Liver (tissue), 9 donors: ENCODE measurements around the gene AMBRA1. TPM values are rescaled to one million over a fixed set of nuclear protein-coding genes. Genes with fewer than 3 reads are reported as not detected.

Experiments
- DNase-seq: peaks from one replicate; pipeline ENCODE4 v3.0.0-alpha.2; 2017; ENCODE audit warnings: low spot score
- H3K27ac ChIP-seq, 2 donors: one replicate each; pipeline ENCODE4 v1.7.0; 2013; ENCODE audit warnings: inconsistent platforms in 2 of 2, low read length in 2 of 2, control low read depth in 1 of 2, low read depth in 1 of 2, mild to moderate bottlenecking in 1 of 2
- H3K27me3 ChIP-seq, 4 donors: one replicate each; pipeline versions ENCODE4 v1.6.1 to v1.7.0; 2013; ENCODE audit warnings: low read length in 3 of 4, inconsistent platforms in 1 of 4, mild to moderate bottlenecking in 1 of 4, moderate library complexity in 1 of 4; ENCODE audit not compliant: control insufficient read depth in 4 of 4, insufficient read depth in 4 of 4
- H3K36me3 ChIP-seq, 4 donors: one replicate each; pipeline versions ENCODE4 v1.6.1 to v1.7.0; 2013; ENCODE audit warnings: low read length in 3 of 4, mild to moderate bottlenecking in 3 of 4, low read depth in 1 of 4, moderate library complexity in 1 of 4; ENCODE audit not compliant: control insufficient read depth in 4 of 4, insufficient read depth in 3 of 4
- H3K4me1 ChIP-seq, 4 donors: one replicate each; pipeline versions ENCODE4 v1.6.1 to v1.7.0; 2013; ENCODE audit warnings: low read length in 3 of 4, mild to moderate bottlenecking in 3 of 4, moderate library complexity in 1 of 4; ENCODE audit not compliant: control insufficient read depth in 4 of 4, insufficient read depth in 4 of 4
- H3K4me3 ChIP-seq, 3 donors: one replicate each; pipeline versions ENCODE4 v1.6.1 to v1.7.0; 2013; ENCODE audit warnings: low read length in 3 of 3, control low read depth in 1 of 3, low read depth in 1 of 3, mild to moderate bottlenecking in 1 of 3
- H3K9ac ChIP-seq, 2 donors: one replicate each; pipeline ENCODE4 v1.7.0; 2013; ENCODE audit warnings: low read length in 2 of 2, mild to moderate bottlenecking in 2 of 2, moderate library complexity in 2 of 2, control low read depth in 1 of 2, low read depth in 1 of 2
- H3K9me3 ChIP-seq, 4 donors: one replicate each; pipeline versions ENCODE4 v1.6.1 to v1.7.0; 2013; ENCODE audit warnings: low read length in 3 of 4; ENCODE audit not compliant: control insufficient read depth in 4 of 4
- FOXA1 ChIP-seq: IDR thresholded peaks from 2 replicates; pipeline ENCODE4 v1.6.1; 2016; ENCODE audit warnings: antibody characterized with exemption
- FOXA2 ChIP-seq: IDR thresholded peaks from 2 replicates; pipeline ENCODE4 v1.6.1; 2016; ENCODE audit warnings: antibody characterized with exemption
- HNF4A ChIP-seq, 2 donors: conservative IDR thresholded peaks; 2 replicates each; pipeline ENCODE4 v1.6.1; 2016; ENCODE audit warnings: antibody characterized with exemption in 2 of 2, mild to moderate bottlenecking in 2 of 2
- NR2F2 ChIP-seq: IDR thresholded peaks from 2 replicates; pipeline ENCODE4 v1.6.1; 2016; ENCODE audit warnings: antibody characterized with exemption
- RAD21 ChIP-seq, 2 donors: IDR thresholded peaks; 2 replicates each; pipeline ENCODE4 v1.6.1; 2016; ENCODE audit warnings: antibody characterized with exemption in 2 of 2, mild to moderate bottlenecking in 2 of 2
- RXRA ChIP-seq, 2 donors: IDR thresholded peaks; 2 replicates each; pipeline ENCODE4 v1.6.1; 2017 to 2018; ENCODE audit warnings: antibody characterized with exemption in 2 of 2, mild to moderate bottlenecking in 1 of 2
- SP1 ChIP-seq: IDR thresholded peaks from 2 replicates; pipeline ENCODE4 v1.6.1; 2018; ENCODE audit warnings: antibody characterized with exemption, mild to moderate bottlenecking
- TAF1 ChIP-seq: conservative IDR thresholded peaks from 2 replicates; pipeline ENCODE4 v1.6.1; 2016; ENCODE audit warnings: antibody characterized with exemption, mild to moderate bottlenecking
- YY1 ChIP-seq: IDR thresholded peaks from 2 replicates; pipeline ENCODE4 v1.6.1; 2016; ENCODE audit warnings: antibody characterized with exemption, mild to moderate bottlenecking
- WGBS: extraction: QIAGEN DNeasy Blood & Tissue Kit; methylation state at CpG from one replicate; pipeline ENCODE4 v1.1.7; 2013; 5-methylcytosine and 5-hydroxymethylcytosine counted together
- polyA plus RNA-seq, 2 donors: library from polyadenylated mRNA; stranded (reverse) in 1 of 2; unstranded in 1 of 2; fragments of 200-250 nt in 1 of 2; fragments of >200 nt in 1 of 2; fragmentation: Nextera tagmentation in 1 of 2; extraction: Ambion mirVana in 1 of 2; gene quantifications; one replicate each; pipeline versions ENCODE4 v1.2.1 to v1.2.3, GENCODE V29; 2013 to 2015
- total RNA-seq, 2 donors: library from RNA; depleted of rRNA; stranded (reverse); fragments of >200 nt; gene quantifications; one replicate each; pipeline ENCODE4 v1.2.3, GENCODE V29; 2014
- TF ChIP-seq, protein P1 (sequence below): IDR thresholded peaks from 2 replicates; pipeline ENCODE4 v1.6.1; 2016; ENCODE audit warnings: antibody characterized with exemption
- TF ChIP-seq, protein P2 (sequence below): fragments of 150-350 bp; IDR thresholded peaks from 2 replicates; pipeline ENCODE4 v1.5.1; 2017; ENCODE audit warnings: improper control_type of control experiment, low read depth, low read length; ENCODE audit not compliant: missing input control
- TF ChIP-seq, protein P3 (sequence below): IDR thresholded peaks from 2 replicates; pipeline ENCODE4 v1.6.1; 2016; ENCODE audit warnings: antibody characterized with exemption, mild to moderate bottlenecking
- TF ChIP-seq, protein P4 (sequence below): IDR thresholded peaks from 2 replicates; pipeline ENCODE4 v1.6.1; 2016; ENCODE audit warnings: antibody characterized with exemption
- donor health status: healthy.
- donor health status: healthy.
- donor health status: healthy.
- donor health status: healthy.
- donor health status: healthy.

Gene AMBRA1
- total and polyA plus RNA-seq, 4 donors: 3.7 to 25.7 (median 15.1) TPM

DNA sequence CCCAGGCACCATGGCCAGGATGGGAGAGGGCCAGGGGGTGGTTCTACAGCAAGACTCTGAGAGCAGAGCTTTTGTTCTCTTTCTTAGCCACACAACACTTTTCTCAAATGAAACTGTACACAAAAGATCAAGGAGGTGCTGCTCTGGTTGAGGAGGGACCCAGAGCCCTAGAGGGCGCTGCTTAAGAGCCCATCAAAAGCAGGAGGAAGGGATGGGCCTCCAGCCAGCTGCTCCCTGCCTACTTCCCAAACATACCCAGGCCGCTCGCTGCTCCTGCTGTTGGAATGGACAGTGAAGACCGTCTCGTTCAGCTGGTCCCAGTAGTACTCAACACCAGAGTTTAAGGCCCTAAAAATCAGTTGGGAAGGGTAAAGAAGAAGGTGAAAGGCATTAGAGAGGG is 183.8 kb downstream of the AMBRA1 start:
- H3K4me1 ChIP-seq: no peaks in the 10 kb centered on the region
- H3K36me3 ChIP-seq: peaks cover 12 to 40% (median 16%) of the 10 kb centered on the region in 4 donors
- DNase-seq: no peak
- no peaks in the 10 kb centered on the region for H3K27me3 ChIP-seq
- 90% methylated on average over 5 of the region's 5 CpGs for whole genome bisulfite sequencing
- H3K4me3 ChIP-seq: no peak overlapping the region
- no peak for TF ChIP-seq HNF4A (conservative IDR thresholded peaks at IDR 0.05)
- H3K27ac ChIP-seq: no peak overlapping the region
- no peak overlapping the region for H3K9ac ChIP-seq
- no peaks in the 10 kb centered on the region for H3K9me3 ChIP-seq

DNA sequence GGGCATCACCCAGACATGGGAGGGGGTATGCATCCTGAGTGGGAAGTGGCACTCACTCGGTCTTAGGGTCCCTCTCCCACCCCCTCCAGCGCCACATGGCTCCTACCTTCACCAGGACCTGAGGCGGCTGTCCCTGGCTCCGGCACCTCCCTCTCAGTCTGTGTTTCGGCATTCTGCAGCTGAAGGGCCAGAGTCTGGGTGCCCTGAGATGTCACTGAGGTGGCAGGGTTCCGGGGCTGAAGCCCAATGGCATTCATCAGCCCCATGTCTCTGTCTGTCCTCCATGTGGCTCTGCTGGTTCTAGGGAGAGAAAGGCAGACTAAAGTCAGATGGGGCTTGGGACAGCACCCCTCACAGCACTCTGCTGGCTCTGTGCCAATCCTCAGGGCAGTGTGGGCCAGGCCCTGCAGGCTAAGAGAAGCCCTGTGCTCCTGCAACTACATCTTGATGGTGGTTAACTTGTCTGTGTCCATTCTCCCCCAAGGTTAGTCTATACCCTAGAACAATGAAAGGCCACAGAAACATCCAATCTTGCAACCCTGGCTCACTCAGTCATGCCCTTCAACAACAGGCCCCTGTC is 185.3 kb downstream of the AMBRA1 start:
- Histone ChIP-seq H3K4me1 (no peaks in the 10 kb centered on the region), H3K36me3 (peaks cover 9 to 36% (median 21%) of the 10 kb centered on the region in 4 donors), H3K4me3 (no peak overlapping the region), H3K27me3 (no peaks in the 10 kb centered on the region), H3K27ac (no peak overlapping the region), H3K9ac (no peak overlapping the region), H3K9me3 (no peaks in the 10 kb centered on the region)
- DNase-seq: no peak
- WGBS: 98% methylated on average over 6 of the region's 6 CpGs
- TF ChIP-seq HNF4A (conservative IDR thresholded peaks at IDR 0.05) (no peak), SP1 (no peak), RAD21 (IDR thresholded peaks at IDR 0.05) (no peak), FOXA2 (no peak), TAF1 (no peak)
- TF ChIP-seq, protein P1, sequence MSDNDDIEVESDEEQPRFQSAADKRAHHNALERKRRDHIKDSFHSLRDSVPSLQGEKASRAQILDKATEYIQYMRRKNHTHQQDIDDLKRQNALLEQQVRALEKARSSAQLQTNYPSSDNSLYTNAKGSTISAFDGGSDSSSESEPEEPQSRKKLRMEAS: no peak
- TF ChIP-seq, protein P2, sequence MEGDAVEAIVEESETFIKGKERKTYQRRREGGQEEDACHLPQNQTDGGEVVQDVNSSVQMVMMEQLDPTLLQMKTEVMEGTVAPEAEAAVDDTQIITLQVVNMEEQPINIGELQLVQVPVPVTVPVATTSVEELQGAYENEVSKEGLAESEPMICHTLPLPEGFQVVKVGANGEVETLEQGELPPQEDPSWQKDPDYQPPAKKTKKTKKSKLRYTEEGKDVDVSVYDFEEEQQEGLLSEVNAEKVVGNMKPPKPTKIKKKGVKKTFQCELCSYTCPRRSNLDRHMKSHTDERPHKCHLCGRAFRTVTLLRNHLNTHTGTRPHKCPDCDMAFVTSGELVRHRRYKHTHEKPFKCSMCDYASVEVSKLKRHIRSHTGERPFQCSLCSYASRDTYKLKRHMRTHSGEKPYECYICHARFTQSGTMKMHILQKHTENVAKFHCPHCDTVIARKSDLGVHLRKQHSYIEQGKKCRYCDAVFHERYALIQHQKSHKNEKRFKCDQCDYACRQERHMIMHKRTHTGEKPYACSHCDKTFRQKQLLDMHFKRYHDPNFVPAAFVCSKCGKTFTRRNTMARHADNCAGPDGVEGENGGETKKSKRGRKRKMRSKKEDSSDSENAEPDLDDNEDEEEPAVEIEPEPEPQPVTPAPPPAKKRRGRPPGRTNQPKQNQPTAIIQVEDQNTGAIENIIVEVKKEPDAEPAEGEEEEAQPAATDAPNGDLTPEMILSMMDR: no peak
- TF ChIP-seq, protein P3, sequence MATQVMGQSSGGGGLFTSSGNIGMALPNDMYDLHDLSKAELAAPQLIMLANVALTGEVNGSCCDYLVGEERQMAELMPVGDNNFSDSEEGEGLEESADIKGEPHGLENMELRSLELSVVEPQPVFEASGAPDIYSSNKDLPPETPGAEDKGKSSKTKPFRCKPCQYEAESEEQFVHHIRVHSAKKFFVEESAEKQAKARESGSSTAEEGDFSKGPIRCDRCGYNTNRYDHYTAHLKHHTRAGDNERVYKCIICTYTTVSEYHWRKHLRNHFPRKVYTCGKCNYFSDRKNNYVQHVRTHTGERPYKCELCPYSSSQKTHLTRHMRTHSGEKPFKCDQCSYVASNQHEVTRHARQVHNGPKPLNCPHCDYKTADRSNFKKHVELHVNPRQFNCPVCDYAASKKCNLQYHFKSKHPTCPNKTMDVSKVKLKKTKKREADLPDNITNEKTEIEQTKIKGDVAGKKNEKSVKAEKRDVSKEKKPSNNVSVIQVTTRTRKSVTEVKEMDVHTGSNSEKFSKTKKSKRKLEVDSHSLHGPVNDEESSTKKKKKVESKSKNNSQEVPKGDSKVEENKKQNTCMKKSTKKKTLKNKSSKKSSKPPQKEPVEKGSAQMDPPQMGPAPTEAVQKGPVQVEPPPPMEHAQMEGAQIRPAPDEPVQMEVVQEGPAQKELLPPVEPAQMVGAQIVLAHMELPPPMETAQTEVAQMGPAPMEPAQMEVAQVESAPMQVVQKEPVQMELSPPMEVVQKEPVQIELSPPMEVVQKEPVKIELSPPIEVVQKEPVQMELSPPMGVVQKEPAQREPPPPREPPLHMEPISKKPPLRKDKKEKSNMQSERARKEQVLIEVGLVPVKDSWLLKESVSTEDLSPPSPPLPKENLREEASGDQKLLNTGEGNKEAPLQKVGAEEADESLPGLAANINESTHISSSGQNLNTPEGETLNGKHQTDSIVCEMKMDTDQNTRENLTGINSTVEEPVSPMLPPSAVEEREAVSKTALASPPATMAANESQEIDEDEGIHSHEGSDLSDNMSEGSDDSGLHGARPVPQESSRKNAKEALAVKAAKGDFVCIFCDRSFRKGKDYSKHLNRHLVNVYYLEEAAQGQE: no peak
- TF ChIP-seq, protein P4, sequence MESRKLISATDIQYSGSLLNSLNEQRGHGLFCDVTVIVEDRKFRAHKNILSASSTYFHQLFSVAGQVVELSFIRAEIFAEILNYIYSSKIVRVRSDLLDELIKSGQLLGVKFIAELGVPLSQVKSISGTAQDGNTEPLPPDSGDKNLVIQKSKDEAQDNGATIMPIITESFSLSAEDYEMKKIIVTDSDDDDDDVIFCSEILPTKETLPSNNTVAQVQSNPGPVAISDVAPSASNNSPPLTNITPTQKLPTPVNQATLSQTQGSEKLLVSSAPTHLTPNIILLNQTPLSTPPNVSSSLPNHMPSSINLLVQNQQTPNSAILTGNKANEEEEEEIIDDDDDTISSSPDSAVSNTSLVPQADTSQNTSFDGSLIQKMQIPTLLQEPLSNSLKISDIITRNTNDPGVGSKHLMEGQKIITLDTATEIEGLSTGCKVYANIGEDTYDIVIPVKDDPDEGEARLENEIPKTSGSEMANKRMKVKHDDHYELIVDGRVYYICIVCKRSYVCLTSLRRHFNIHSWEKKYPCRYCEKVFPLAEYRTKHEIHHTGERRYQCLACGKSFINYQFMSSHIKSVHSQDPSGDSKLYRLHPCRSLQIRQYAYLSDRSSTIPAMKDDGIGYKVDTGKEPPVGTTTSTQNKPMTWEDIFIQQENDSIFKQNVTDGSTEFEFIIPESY: no peak

DNA sequence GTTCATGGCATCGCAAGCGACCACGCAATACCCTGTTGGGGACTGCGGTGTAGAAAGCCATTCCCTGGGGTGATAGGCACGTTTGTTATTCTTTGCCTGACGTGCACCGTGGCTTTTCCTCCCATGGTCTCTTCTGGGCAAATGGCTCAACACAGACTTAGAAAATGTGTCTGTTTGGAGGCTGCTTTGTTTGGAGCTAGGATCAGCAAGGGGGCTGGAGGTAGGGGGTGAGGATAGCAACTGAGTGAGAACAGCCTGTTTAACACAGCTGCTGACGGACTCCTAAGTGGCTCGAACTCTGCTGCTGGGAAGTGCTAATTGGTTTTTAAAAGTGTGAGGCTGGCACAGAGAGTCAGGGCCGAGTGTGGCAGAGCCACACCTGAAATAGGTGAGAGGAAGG is 186.2 kb downstream of the AMBRA1 start:
- no peak for DNase-seq
- Histone ChIP-seq H3K4me1 (no peaks in the 10 kb centered on the region), H3K36me3 (peaks cover 9 to 38% (median 20%) of the 10 kb centered on the region in 4 donors), H3K4me3 (no peak overlapping the region), H3K9me3 (no peaks in the 10 kb centered on the region), H3K9ac (no peak overlapping the region), H3K27me3 (no peaks in the 10 kb centered on the region), H3K27ac (no peak overlapping the region)
- 92% methylated on average over 10 of the region's 10 CpGs for WGBS
- TF ChIP-seq FOXA1 (no peak), RXRA (IDR thresholded peaks at IDR 0.05) (no peak), HNF4A (conservative IDR thresholded peaks at IDR 0.05) (no peak), NR2F2 (no peak), YY1 (no peak)
- TF ChIP-seq, protein P4: no peak
